Fibroblast of villous mesenchyme (primary cell): ENCODE measurements around the gene PRKAG1. TPM values are rescaled to one million over a fixed set of nuclear protein-coding genes. Genes with fewer than 3 reads are reported as not detected.

Source experiments
- DNase-seq: peaks from one replicate; pipeline ENCODE4 v3.0.0-alpha.2; 2010; ENCODE audit warnings: low read depth
- H3K4me3 ChIP-seq: 2 replicates; pipeline ENCODE4 v1.5.1; 2011; ENCODE audit warnings: low read depth, mild to moderate bottlenecking, low read length
- total RNA-seq: library from RNA; depleted of rRNA; stranded (reverse); fragments of >200 nt; gene quantifications from 2 replicates; pipeline ENCODE4 v1.2.3, GENCODE V29; 2012
- TF ChIP-seq, protein P1 (sequence below): IDR thresholded peaks from 2 replicates; pipeline ENCODE4 v1.5.1; 2012; ENCODE audit warnings: low read depth, mild to moderate bottlenecking, low read length; ENCODE audit not compliant: insufficient read depth

The PRKAG1 gene
- total RNA-seq, 1 donor: 62.2 TPM

DNA sequence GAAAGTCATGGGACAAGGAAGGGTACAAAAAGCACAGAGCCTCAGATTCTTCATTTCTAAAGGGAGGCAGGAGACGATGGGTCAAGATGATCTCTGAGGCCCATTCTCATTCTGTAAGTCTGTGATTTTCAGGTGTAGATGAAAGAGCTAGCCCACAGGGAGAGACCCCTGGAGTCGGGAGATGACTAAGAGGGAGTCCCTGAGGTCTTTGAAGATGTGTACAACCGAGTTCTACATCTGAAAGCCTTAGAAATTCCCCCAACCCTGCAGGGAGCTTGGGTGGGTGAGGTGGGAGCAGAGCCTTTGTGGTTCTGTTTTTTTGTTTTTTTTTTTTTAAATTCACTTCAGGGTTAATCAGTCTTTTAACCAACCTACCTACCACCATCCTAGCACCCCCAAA is 50.1 kb downstream of the PRKAG1 start:
- TF ChIP-seq, protein P1, sequence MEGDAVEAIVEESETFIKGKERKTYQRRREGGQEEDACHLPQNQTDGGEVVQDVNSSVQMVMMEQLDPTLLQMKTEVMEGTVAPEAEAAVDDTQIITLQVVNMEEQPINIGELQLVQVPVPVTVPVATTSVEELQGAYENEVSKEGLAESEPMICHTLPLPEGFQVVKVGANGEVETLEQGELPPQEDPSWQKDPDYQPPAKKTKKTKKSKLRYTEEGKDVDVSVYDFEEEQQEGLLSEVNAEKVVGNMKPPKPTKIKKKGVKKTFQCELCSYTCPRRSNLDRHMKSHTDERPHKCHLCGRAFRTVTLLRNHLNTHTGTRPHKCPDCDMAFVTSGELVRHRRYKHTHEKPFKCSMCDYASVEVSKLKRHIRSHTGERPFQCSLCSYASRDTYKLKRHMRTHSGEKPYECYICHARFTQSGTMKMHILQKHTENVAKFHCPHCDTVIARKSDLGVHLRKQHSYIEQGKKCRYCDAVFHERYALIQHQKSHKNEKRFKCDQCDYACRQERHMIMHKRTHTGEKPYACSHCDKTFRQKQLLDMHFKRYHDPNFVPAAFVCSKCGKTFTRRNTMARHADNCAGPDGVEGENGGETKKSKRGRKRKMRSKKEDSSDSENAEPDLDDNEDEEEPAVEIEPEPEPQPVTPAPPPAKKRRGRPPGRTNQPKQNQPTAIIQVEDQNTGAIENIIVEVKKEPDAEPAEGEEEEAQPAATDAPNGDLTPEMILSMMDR: no peak
- H3K4me3 ChIP-seq: no peak overlapping the region
- no peak for DNase-seq

DNA sequence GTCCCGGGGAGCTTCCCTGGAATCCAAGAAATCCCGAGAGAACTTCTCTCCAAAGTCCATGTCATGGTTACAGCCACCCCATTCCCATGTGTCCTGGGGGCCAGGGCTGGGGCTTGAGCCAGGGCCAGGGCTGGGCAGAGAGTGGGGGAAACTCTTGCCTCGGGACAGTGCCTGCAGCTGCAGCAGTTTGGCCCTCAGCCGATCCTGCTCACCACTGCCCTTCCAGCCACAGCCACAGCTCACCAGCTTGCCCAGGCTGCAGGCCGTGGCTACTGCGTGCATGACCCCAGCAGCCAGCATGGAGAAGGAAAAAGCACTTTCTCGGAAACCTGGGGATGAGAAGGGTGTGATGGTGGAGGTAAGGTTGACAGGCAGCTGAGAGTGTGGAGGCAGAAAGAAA is 50.6 kb downstream of the PRKAG1 start:
- H3K4me3 ChIP-seq: no peak overlapping the region
- no peak for DNase-seq
- TF ChIP-seq, protein P1: no peak

- no peak for DNase-seq
- H3K4me3 ChIP-seq: no peak overlapping the region
- TF ChIP-seq, protein P1: no peak
Observed at GRCh38 chr12:48966177-48966895, 52.2 kb downstream of the PRKAG1 start.

- TF ChIP-seq, protein P1: peak; percentile 61
- DNase-seq: peak; percentile 44
- no peak overlapping the region for H3K4me3 ChIP-seq
Observed at GRCh38 chr12:48965298-48965838, 53.2 kb downstream of the PRKAG1 start.

DNA sequence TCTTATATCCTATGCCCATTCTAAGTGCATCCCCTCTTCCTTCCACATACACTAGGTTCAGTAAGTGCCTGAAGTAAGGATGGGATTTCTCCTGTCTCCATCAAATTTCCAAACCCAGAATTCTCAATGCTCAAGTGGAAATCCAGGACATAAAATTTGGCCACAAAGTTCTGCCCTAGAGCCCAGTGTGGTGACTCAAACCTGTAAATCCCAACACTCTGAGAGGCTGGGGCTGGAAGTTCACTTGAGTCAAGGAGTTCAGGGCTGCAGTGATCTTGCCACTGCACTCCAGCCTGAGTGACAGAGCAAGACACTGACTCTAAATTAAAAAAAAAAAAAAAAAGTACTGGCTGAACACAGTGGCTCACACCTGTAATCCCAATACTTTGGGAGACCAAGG is 56.8 kb downstream of the PRKAG1 start:
- DNase-seq: no peak
- no peak overlapping the region for H3K4me3 ChIP-seq
- TF ChIP-seq, protein P1: no peak

GRCh38 chr12:48961331-48961730 is 57.2 kb downstream of the PRKAG1 start:
- TF ChIP-seq, protein P1: no peak
- DNase-seq: no peak
- no peak overlapping the region for H3K4me3 ChIP-seq
